PC-9 (cell line): ENCODE measurements around the gene EIF3K. TPM values are rescaled to one million over a fixed set of nuclear protein-coding genes. Genes with fewer than 3 reads are reported as not detected.
"Not testable (repeated sequence)": the region's sequence is repeated elsewhere in the genome, so short reads cannot be mapped to it uniquely, and the experiment has no call there.

Experiments
- BruUV-seq: library from RNA; stranded (reverse); fragments of 400-500 nt; replicated peaks from 2 replicates; lab custom pipeline; 2021; lab: Mats Ljungman, UMichigan
- CTCF ChIA-PET: fragments of 300-600 bp; sonication (Branson Sonifier 250); formaldehyde crosslinking; loops from one replicate; lab custom pipeline; 2022; ENCODE audit warnings: antibody characterized with exemption; lab: Charles Lee
- POLR2A ChIA-PET: fragments of 300-600 bp; sonication (Branson Sonifier 250); formaldehyde crosslinking; loops from one replicate; lab custom pipeline; 2022; ENCODE audit warnings: antibody characterized with exemption; ENCODE audit not compliant: unreplicated experiment; lab: Charles Lee
- DNase-seq, 2 experiments: peaks; one replicate each; pipeline versions ENCODE4 v3.0.0 to v3.0.0-alpha.2; 2015 to 2022; ENCODE audit warnings: mixed read lengths in 1 of 2
- H2AFZ ChIP-seq: fragments of 200-600 bp; sonication (generic); 2 replicates; pipeline ENCODE4 v1.8.1; 2017; ENCODE audit warnings: antibody characterized with exemption
- H3F3A ChIP-seq: fragments of 200-600 bp; sonication (generic); 2 replicates; pipeline ENCODE4 v1.8.1; 2017; ENCODE audit warnings: antibody characterized with exemption, mild to moderate bottlenecking, low read depth; ENCODE audit not compliant: insufficient read depth
- H3K27ac ChIP-seq: fragments of 200-600 bp; sonication (generic); 2 replicates; pipeline ENCODE4 v1.6.1; 2016; ENCODE audit warnings: mixed run types
- H3K27me3 ChIP-seq: fragments of 200-600 bp; sonication (generic); 2 replicates; pipeline ENCODE4 v1.6.1; 2016; ENCODE audit warnings: low read depth, mixed run types; ENCODE audit not compliant: insufficient read depth
- H3K36me3 ChIP-seq: fragments of 200-600 bp; sonication (generic); 2 replicates; pipeline ENCODE4 v1.6.1; 2016; ENCODE audit warnings: low read depth, mixed run types
- H3K4me1 ChIP-seq: fragments of 200-600 bp; sonication (generic); replicated peaks from 2 replicates; pipeline ENCODE4 v1.6.1; 2016; ENCODE audit warnings: mixed run types; ENCODE audit not compliant: insufficient read depth
- H3K4me2 ChIP-seq: fragments of 200-600 bp; sonication (generic); 2 replicates; pipeline ENCODE4 v1.6.1; 2017; ENCODE audit warnings: mixed run types
- H3K4me3 ChIP-seq: fragments of 200-600 bp; sonication (generic); 2 replicates; pipeline ENCODE4 v1.6.1; 2016; ENCODE audit warnings: mixed run types
- H3K79me2 ChIP-seq: fragments of 200-600 bp; sonication (generic); 2 replicates; pipeline ENCODE4 v1.6.1; 2017; ENCODE audit warnings: low read depth, mixed run types
- H3K9me2 ChIP-seq: fragments of 200-600 bp; sonication (generic); 2 replicates; pipeline ENCODE4 v1.8.1; 2017; ENCODE audit warnings: mild to moderate bottlenecking; ENCODE audit not compliant: insufficient read depth
- H3K9me3 ChIP-seq: fragments of 200-600 bp; sonication (generic); 2 replicates; pipeline ENCODE4 v1.8.1; 2016; ENCODE audit warnings: low read depth; ENCODE audit not compliant: insufficient read depth
- H4K20me1 ChIP-seq: fragments of 200-600 bp; sonication (generic); 2 replicates; pipeline ENCODE4 v1.8.1; 2017; ENCODE audit not compliant: insufficient read depth
- CTCF ChIP-seq: fragments of 200-600 bp; sonication (generic); conservative IDR thresholded peaks from 2 replicates; pipeline ENCODE4 v1.6.1; 2017; ENCODE audit warnings: mixed run types, antibody characterized with exemption, mild to moderate bottlenecking, moderate library complexity
- EZH2 ChIP-seq: fragments of 200-600 bp; sonication (generic); IDR thresholded peaks from 2 replicates; pipeline ENCODE4 v1.8.0; 2017; ENCODE audit warnings: antibody characterized with exemption, low read depth
- intact Hi-C: fragments of 100-400 bp; cut with micrococcal nuclease; formaldehyde crosslinking; loops from one replicate; pipeline ENCODE4 v1.10.0; 2022; ENCODE audit not compliant: unreplicated experiment
- total RNA-seq: library from RNA; stranded (reverse); gene quantifications from 2 replicates; pipeline ENCODE4 v1.2.3, GENCODE V29; 2021

Gene EIF3K
- total RNA-seq, 1 experiment from 2014 or later: 230 TPM

DNA sequence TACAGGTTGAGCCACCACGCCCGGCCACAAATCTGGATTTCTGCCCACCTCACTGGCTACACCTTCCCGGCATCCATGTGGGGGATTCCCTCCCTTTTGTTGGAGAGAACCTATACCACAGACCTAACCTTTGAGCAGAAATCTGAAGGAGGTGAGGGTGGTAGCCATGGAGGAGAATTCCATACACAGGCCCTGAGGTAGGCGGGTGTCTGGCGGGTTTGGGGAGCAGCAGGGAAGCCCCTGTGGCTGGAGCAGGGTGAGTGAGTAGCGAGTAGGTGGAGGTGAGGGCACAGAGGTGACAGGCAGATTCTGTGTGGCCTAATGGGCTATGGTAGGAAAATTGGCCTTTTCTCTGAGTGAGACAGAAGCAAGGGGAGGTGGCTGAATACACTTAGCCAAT, 10.6 kb downstream of the EIF3K start:
- no peak overlapping the region for H3K27ac ChIP-seq
- H3K4me2 ChIP-seq: no peak overlapping the region
- ChIA-PET POLR2A (no interaction called here), CTCF (no interaction called here)
- no peaks in the 10 kb centered on the region; the same call in 1 of the 2 replicates for H3K79me2 ChIP-seq
- no peak overlapping the region for H2AFZ ChIP-seq
- H3K36me3 ChIP-seq: peaks cover 16% of the 10 kb centered on the region; the same call in 1 of the 2 replicates
- no peaks in the 10 kb centered on the region for H3K9me3 ChIP-seq
- intact Hi-C loops: no loop called here
- no peak for DNase-seq
- no peaks in the 10 kb centered on the region for H3K27me3 ChIP-seq
- H3K9me2 ChIP-seq: no peaks in the 10 kb centered on the region
- no peaks in the 10 kb centered on the region for H3K4me1 ChIP-seq
- H3F3A ChIP-seq: peaks cover 19% of the 10 kb centered on the region; the same call in 1 of the 2 replicates
- TF ChIP-seq CTCF (no peak), EZH2 (no peak)
- no peaks in the 10 kb centered on the region for H4K20me1 ChIP-seq
- no peak overlapping the region for H3K4me3 ChIP-seq
- no TSS peak for BruUV-seq

DNA sequence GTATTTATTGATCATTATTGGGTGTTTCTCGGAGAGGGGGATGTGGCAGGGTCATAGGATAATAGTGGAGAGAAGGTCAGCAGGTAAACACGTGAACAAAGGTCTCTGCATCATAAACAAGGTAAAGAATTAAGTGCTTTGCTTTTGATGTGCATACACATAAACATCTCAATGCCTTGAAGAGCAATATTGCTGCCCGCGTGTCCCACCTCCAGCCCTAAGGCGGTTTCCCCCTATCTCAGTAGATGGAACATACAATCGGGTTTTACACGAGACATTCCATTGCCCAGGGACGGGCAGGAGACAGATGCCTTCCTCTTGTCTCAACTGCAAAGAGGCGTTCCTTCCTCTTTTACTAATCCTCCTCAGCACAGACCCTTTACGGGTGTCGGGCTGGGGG, 12.3 kb downstream of the EIF3K start:
- peaks cover 11% of the 10 kb centered on the region for H3K4me1 ChIP-seq
- BruUV-seq, H3K9me3 ChIP-seq, H3K27ac ChIP-seq, POLR2A ChIA-PET, H3K9me2 ChIP-seq, H3K27me3 ChIP-seq, H2AFZ ChIP-seq, DNase-seq, H3K4me3 ChIP-seq, CTCF ChIA-PET, H4K20me1 ChIP-seq, H3K4me2 ChIP-seq: not testable (repeated sequence)
- peaks cover 13% of the 10 kb centered on the region; the same call in 1 of the 2 replicates for H3K79me2 ChIP-seq
- peaks cover 34% of the 10 kb centered on the region; the same call in 1 of the 2 replicates for H3F3A ChIP-seq
- H3K36me3 ChIP-seq: peaks cover 19% of the 10 kb centered on the region
- intact Hi-C loops: loop anchor here (5.0 to 10.0 kb wide), 2 partner anchors 396 to 734 kb away; no protein-coding TSS in a partner anchor

DNA sequence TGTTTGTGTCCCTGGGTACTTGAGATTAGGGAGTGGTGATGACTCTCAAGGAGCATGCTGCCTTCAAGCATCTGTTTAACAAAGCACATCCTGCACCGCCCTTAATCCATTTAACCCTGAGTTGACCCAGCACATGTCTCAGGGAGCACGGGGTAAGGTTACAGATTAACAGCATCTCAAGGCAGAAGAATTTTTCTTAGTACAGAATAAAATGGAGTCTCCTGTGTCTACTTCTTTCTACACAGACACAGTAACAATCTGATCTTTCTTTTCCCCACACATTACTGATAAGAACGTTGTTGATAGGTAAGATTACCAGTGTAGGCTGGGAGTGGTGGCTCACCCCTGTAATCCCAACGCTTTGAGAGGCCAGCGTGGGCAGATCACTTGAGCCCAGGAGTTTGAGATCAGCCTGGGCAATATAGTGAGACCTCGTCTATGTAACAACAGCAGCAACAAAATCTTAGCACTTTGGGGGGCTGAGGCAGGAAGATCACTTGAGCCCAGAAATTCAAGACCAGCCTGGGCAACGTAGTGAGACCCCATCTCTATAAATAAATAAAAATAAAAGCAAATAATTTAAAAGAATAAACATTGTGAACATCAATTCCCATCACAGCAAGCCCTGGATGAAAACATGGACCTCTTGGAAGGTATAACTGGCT, 13.0 kb downstream of the EIF3K start:
- H3F3A ChIP-seq: peaks cover 37% of the 10 kb centered on the region; the same call in 1 of the 2 replicates
- H3K9me2 ChIP-seq, H3K4me2 ChIP-seq, POLR2A ChIA-PET, H3K27me3 ChIP-seq, H4K20me1 ChIP-seq, H3K4me3 ChIP-seq, DNase-seq, BruUV-seq, H3K27ac ChIP-seq, H2AFZ ChIP-seq, CTCF ChIA-PET, H3K9me3 ChIP-seq: not testable (repeated sequence)
- peaks cover 16% of the 10 kb centered on the region for H3K4me1 ChIP-seq
- peaks cover 19% of the 10 kb centered on the region for H3K36me3 ChIP-seq
- intact Hi-C loops: loop anchor here (5.0 to 10.0 kb wide), 2 partner anchors 397 to 735 kb away; no protein-coding TSS in a partner anchor
- peaks cover 13% of the 10 kb centered on the region; the same call in 1 of the 2 replicates for H3K79me2 ChIP-seq

DNA sequence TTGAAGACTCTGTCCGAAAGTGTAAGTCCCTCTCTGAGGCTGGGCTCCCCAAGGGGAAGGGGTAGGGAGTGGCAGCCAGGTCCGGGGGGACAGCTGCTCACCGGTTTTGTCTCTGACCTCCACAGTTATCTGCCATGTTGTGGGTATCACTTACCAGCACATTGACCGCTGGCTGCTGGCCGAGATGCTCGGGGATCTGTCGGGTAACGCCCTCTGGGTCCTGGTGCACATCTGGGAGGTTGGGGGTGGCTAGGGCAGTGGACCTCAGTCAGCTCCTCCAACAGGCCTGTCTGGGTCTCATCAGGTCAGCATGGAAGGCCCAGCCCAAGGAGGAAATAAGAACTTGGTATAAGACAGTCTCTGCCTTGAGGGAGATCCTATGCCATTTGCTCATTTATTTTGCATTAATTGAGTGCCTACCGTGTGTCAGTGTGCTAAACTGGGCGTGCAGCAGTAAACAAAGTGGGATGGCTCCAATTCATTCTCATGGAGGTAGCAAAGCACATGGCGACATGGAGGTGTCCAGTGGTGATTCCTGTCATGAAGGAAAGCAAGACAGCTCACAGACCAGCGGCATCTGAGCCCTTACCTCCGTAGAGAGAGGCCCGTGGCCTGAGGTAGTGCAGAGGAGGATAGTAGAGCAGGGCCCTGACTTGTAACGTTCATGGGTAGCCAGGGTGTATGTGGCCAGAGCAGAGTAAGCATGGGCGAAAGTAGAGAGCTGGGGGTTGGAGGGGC, 13.7 kb downstream of the EIF3K start:
- Histone ChIP-seq H3K4me1 (peaks cover 22% of the 10 kb centered on the region), H3K4me2 (no peak overlapping the region), H4K20me1 (no peaks in the 10 kb centered on the region), H3K4me3 (no peak overlapping the region), H3K9me2 (no peaks in the 10 kb centered on the region), H2AFZ (no peak overlapping the region), H3F3A (peaks cover 41% of the 10 kb centered on the region; the same call in 1 of the 2 replicates), H3K27ac (no peak overlapping the region), H3K9me3 (no peaks in the 10 kb centered on the region), H3K79me2 (peaks cover 13% of the 10 kb centered on the region), H3K27me3 (no peaks in the 10 kb centered on the region), H3K36me3 (peaks cover 16% of the 10 kb centered on the region)
- ChIA-PET POLR2A (no interaction called here), CTCF (interaction anchor here (0.9 kb wide), 1 partner anchor 229 kb away, joined by 3 read pairs; no protein-coding TSS in a partner anchor)
- no peak for TF ChIP-seq CTCF
- TF ChIP-seq EZH2: no peak
- no TSS peak for BruUV-seq
- DNase-seq: no peak
- intact Hi-C loops: loop anchor here (5.0 to 10.0 kb wide), 2 partner anchors 398 to 735 kb away; no protein-coding TSS in a partner anchor
